Measurements from ENCODE around the gene DZANK1. TPM values are rescaled to one million over a fixed set of nuclear protein-coding genes. Genes with fewer than 3 reads are reported as not detected.

Gene DZANK1
- total and polyA plus RNA-seq, 2 experiments from 2014 or later, result 7.9 to 8.3 TPM

GRCh38 chr20:18377896-18378481 lies 88.8 kb downstream of the DZANK1 start:
- no peak for DNase-seq (ENCODE audit: low spot score)
- no peak overlapping the region for H3K27ac ChIP-seq (ENCODE audit: low read depth)
- H3K4me3 ChIP-seq, result no peak overlapping the region
- TF ChIP-seq CREB1 (CRISPR knock-in tag; IDR thresholded peaks at IDR 0.05; ENCODE audit: low read depth) (no peak), ETS1 (IDR thresholded peaks at IDR 0.05) (no peak), NANOG (IDR thresholded peaks at IDR 0.05; ENCODE audit: borderline replicate concordance) (no peak), CTCF (conservative IDR thresholded peaks at IDR 0.05; ENCODE audit: low read depth in 2 of 2) (no peak), EZH2 (IDR thresholded peaks at IDR 0.05; ENCODE audit: low read depth, unreplicated experiment) (no peak), JUNB (IDR thresholded peaks at IDR 0.05; ENCODE audit: unreplicated experiment) (no peak), POLR2AphosphoS5 (IDR thresholded peaks at IDR 0.05; ENCODE audit: low read depth) (no peak), ZNF114 (CRISPR knock-in tag; IDR thresholded peaks at IDR 0.05) (no peak), ZNF462 (CRISPR knock-in tag; IDR thresholded peaks at IDR 0.05) (no peak), EZH2phosphoT487 (IDR thresholded peaks at IDR 0.05; ENCODE audit: unreplicated experiment) (no peak), STAT1 (IDR thresholded peaks at IDR 0.05; ENCODE audit: unreplicated experiment) (no peak), ZNF331 (CRISPR knock-in tag; IDR thresholded peaks at IDR 0.05; ENCODE audit: low read depth) (no peak), REST (IDR thresholded peaks at IDR 0.05; ENCODE audit: unreplicated experiment) (no peak)
- peak overlapping the region; percentile 72; the same call in 1 of the 2 replicates for H2AFZ ChIP-seq
- no peak overlapping the region for H3K4me2 ChIP-seq
- H3K4me1 ChIP-seq (ENCODE audit: insufficient read depth), result no peaks in the 10 kb centered on the region
- no peaks in the 10 kb centered on the region; the same call in none of the 2 replicates for H3K9me2 ChIP-seq (ENCODE audit: insufficient read depth)
- ATAC-seq, result no peak
- no peaks in the 10 kb centered on the region for H3F3A ChIP-seq (replicated peaks; ENCODE audit: low read depth)
- no peaks in the 10 kb centered on the region; the same call in 2 of the 3 replicates for H3K36me3 Mint-ChIP-seq (ENCODE audit: low read depth)
- no peak overlapping the region for H3K27ac Mint-ChIP-seq
- no peaks in the 10 kb centered on the region for H3K27me3 ChIP-seq (ENCODE audit: insufficient read depth)
- H3K36me3 ChIP-seq (ENCODE audit: insufficient read depth), result peaks cover 5% of the 10 kb centered on the region; the same call in 1 of the 2 replicates
- H3K4me3 Mint-ChIP-seq, result no peak overlapping the region
- H4K20me1 ChIP-seq (replicated peaks; ENCODE audit: insufficient read depth), result no peaks in the 10 kb centered on the region; the same call in 1 of the 2 replicates
- no peaks in the 10 kb centered on the region for H3K4me1 Mint-ChIP-seq
- H3K9me3 Mint-ChIP-seq, result peaks cover 18% of the 10 kb centered on the region; the same call in 2 of the 3 replicates
- peaks cover 2% of the 10 kb centered on the region for H3K27me3 Mint-ChIP-seq (ENCODE audit: insufficient read depth, low read depth, poor library complexity)
- no peaks in the 10 kb centered on the region for H3K79me2 ChIP-seq (replicated peaks; ENCODE audit: insufficient read depth)
